Parietal lobe (tissue), 1 donor: ENCODE measurements around the gene PPP1R1B. TPM values are rescaled to one million over a fixed set of nuclear protein-coding genes. Genes with fewer than 3 reads are reported as not detected.

ENCODE experiments used
- total RNA-seq: library from RNA; depleted of rRNA; stranded (reverse); fragments of >200 nt; gene quantifications from one replicate; pipeline ENCODE4 v1.2.3, GENCODE V29; 2014

Gene PPP1R1B
- total RNA-seq = 16.3 TPM

DNA sequence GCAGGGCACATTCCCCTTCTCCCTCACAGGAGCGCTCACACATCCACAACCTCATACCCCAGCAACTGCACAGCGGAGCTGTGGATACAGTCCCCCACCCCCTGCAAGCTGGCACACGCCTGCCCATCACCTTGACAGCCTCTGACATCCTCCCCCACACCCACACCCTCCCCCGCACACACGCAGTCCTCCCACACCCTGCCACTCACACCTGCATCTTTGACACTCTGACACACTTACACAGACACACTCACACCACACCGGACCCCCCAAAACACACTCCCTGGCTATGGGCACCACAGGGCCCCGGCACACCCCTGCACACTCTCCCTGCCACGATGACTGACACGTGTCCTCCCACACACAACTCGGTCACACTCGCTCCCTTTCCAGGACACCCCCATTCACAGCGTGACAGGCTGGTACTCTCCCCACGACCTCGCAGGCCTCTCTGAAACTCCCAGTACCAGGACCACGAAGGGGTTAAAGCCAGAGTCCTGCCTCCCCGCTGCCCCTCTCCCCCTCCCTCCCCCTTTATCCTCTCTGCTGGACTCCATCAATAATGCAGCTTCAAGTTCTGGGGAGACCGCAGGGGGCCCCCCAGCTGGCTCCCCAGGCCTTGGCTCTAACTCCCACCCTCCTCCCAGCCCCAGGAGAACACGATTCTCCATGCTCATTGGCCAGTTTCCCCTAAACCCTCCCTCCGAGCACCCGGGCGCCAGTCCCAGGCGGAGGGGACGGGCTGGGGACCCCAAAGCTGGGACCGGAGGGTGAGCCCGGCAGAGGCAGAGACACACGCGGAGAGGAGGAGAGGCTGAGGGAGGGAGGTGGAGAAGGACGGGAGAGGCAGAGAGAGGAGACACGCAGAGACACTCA lies at the start of gene PPP1R1B:
TSS of gene PPP1R1B (plus strand) at position 782 of the 876 bp plus-strand sequence. CDS start 441 bp downstream, outside the sequence.

DNA sequence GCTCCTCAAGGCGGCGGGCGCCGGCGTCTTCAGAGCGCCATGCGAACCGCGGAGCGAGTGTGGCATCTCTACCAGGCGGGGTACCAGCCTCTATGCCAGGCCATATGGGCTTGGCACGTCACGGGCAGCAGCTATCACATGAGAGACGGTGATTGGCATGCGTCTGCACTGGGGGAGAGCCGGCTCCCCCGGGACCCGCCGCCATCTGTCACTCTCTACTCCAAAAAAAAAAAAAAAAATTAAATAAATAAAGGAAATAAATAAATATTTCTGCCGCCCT lies 19.0 kb upstream of the PPP1R1B start, which contains the start of gene NEUROD2:
TSS of gene NEUROD2 (minus strand) at position 70 of the 280 bp plus-strand sequence. CDS start 1,321 bp downstream, outside the sequence.

DNA sequence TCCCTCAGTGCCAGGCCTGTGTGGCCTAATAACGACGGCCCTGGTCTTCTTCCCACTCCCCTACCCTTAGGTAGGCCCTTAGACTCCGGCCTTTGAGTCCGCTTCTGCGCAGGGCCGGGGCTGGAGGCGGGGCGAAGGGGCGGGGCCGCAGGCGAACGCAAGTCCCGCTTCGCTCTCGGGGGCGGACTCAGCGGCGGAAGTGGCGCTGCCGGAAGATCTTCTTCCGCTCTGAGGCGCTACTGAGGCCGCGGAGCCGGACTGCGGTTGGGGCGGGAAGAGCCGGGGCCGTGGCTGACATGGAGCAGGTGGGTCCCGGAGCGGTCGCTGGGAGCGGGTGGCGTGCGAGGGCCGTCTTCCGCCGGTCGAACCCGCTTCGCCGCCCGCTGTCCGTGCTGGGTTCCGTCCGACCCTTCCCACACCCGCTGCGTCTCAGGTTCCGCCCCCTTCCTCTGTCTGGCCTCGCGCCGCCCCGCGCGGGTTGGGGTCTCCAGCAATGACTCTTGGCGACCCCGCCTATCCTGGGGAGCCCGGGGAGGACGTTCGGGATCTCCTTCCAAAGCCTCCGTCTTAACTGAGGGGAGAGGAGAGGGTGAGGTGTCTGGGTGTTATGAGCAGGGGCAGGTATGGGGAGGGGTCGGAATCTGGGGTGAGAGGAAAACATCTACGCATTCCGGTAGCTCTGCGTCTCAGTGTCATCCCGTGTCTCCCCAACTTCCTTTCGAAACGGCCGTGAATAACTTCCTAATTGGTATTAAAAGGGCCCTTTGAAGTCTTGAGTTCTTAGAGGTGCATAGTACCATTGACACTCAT lies 10.4 kb downstream of the PPP1R1B start, which contains the start of gene STARD3:
TSS of gene STARD3 (plus strand) at position 218 of the 810 bp plus-strand sequence. CDS start 16,388 bp downstream, outside the sequence.

DNA sequence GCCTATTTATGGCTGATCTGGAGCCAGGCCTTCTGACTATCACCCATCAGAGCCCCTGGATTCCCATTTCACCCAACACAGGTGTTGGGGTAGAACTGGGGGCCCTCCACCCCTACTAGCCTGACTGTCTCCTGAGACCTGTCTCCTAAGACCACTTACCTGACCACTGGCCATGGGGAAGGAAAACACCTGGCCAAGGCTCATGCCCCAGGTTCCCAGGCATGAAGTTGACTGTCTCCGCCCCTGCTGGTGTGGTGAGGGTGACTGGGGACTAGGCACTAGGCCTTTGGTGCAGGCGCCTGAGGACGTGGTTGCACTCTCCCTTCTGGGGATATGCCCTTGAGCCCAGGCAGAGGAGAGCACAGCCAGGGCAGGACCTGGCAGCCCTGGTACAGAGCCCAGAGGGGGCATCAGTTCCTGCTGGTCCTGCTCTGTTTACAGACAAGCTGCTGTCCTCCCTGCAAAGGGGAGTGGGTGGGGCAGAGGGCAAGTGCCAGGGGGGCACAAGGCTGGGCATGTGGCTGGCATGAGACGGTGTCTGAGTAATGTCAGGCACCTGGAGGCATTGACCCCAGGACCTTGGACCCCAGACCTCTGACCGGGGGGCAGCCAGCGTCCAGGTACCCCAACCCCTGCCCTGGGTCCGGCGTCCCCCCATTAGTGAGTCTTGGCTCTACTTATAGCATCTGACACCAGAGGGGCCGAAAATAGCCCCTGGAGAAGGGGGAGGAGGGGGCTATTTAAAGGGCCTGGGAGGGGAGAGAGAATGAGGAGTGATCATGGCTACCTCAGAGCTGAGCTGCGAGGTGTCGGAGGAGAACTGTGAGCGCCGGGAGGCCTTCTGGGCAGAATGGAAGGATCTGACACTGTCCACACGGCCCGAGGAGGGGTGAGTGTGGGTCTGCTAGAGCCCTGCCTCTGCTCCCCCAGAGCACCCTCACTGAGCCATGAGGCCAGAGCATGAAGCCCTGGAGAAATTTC lies 38.1 kb downstream of the PPP1R1B start, which contains the start of gene TCAP:
TSS of gene TCAP (plus strand) at position 769 of the 981 bp plus-strand sequence. CDS start at position 780, 11 bp downstream.

DNA sequence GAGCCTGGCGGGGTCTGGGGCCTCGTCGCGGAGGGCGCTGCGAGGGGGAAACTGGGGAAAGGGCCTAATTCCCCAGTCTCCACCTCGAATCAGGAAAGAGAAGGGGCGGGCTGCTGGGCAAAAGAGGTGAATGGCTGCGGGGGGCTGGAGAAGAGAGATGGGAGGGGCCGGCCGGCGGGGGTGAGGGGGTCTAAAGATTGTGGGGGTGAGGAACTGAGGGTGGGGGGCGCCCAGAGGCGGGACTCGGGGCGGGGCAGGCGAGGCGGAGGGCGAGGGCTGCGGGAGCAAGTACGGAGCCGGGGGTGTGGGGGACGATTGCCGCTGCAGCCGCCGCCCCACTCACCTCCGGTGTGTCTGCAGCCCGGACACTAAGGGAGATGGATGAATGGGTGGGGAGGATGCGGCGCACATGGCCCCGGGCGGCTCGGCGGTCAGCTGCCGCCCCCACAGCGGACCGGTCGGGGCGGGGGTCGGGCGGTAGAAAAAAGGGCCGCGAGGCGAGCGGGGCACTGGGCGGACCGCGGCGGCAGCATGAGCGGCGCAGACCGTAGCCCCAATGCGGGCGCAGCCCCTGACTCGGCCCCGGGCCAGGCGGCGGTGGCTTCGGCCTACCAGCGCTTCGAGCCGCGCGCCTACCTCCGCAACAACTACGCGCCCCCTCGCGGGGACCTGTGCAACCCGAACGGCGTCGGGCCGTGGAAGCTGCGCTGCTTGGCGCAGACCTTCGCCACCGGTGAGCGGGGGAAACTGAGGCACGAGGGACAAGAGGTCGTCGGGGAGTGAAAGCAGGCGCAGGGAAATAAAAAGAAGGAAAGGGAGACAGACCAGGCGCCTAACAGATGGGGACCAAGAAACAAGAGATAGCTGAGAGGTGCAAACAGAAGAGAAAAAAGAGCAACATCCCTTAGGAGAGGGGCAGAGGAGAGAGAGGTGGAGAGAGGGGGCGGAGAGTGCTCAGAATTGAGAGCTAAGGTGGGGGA lies 41.5 kb downstream of the PPP1R1B start, which contains the start of gene PNMT:
TSS of gene PNMT (plus strand) at position 509 of the 980 bp plus-strand sequence. CDS start at position 532, 23 bp downstream.

Other genes starting within 250 kb of the PPP1R1B start
- gene FBXL20, start 225.3 kb upstream of the PPP1R1B start, total RNA-seq = 37.2 TPM
- 41.0 TPM for gene MED1, start 175.7 kb upstream of the PPP1R1B start, total RNA-seq
- gene CDK12, start 165.5 kb upstream of the PPP1R1B start, total RNA-seq = 54.1 TPM
- gene NEUROD2, start 19.0 kb upstream of the PPP1R1B start, total RNA-seq = 116 TPM
- 33.5 TPM for gene STARD3, start 10.2 kb downstream of the PPP1R1B start, total RNA-seq
- gene TCAP, start 38.4 kb downstream of the PPP1R1B start, total RNA-seq = 2.5 TPM
- 4.1 TPM for gene PNMT, start 41.5 kb downstream of the PPP1R1B start, total RNA-seq
- gene PGAP3, start 61.1 kb downstream of the PPP1R1B start, total RNA-seq = 15.7 TPM
- 13.1 TPM for gene ERBB2, start 73.1 kb downstream of the PPP1R1B start, total RNA-seq
- gene MIEN1, start 103.6 kb downstream of the PPP1R1B start, total RNA-seq = 9.4 TPM
- not detected for gene GRB7, start 111.0 kb downstream of the PPP1R1B start, total RNA-seq
- gene IKZF3, start 237.4 kb downstream of the PPP1R1B start, total RNA-seq = under 0.01 TPM
- not detected for gene ZPBP2, start 241.2 kb downstream of the PPP1R1B start, total RNA-seq